Testis (tissue), 2 donors: ENCODE measurements around the gene STK39.

Experiments
- POLR2A ChIP-seq: fragments of 450-650 bp; IDR thresholded peaks from one replicate; pipeline ENCODE4 v1.6.1; 2017; ENCODE audit warnings: antibody characterized with exemption, mild to moderate bottlenecking, moderate library complexity
- TF ChIP-seq, protein P1 (sequence below), 3 experiments: fragments of 450-650 bp in 2 of 3; fragments of 200-600 bp in 1 of 3; sonication (generic) in 1 of 3; IDR thresholded peaks; one replicate each; pipeline ENCODE4 v1.5.1; 2016 to 2019; ENCODE audit warnings: antibody characterized with exemption in 3 of 3, mild to moderate bottlenecking in 2 of 3, moderate library complexity in 1 of 3

GRCh38 chr2:168178520-168179324 lies 68.7 kb downstream of the STK39 start:
- TF ChIP-seq, protein P1, sequence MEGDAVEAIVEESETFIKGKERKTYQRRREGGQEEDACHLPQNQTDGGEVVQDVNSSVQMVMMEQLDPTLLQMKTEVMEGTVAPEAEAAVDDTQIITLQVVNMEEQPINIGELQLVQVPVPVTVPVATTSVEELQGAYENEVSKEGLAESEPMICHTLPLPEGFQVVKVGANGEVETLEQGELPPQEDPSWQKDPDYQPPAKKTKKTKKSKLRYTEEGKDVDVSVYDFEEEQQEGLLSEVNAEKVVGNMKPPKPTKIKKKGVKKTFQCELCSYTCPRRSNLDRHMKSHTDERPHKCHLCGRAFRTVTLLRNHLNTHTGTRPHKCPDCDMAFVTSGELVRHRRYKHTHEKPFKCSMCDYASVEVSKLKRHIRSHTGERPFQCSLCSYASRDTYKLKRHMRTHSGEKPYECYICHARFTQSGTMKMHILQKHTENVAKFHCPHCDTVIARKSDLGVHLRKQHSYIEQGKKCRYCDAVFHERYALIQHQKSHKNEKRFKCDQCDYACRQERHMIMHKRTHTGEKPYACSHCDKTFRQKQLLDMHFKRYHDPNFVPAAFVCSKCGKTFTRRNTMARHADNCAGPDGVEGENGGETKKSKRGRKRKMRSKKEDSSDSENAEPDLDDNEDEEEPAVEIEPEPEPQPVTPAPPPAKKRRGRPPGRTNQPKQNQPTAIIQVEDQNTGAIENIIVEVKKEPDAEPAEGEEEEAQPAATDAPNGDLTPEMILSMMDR (IDR thresholded peaks at IDR 0.05), result no peak
- TF ChIP-seq POLR2A, result no peak
